HG02678 (cell line): ENCODE data around the gene KCNQ1.

Source experiments
- ATAC-seq: cut with Tn5 transposase; IDR thresholded peaks from one replicate; pipeline ENCODE4 v1.9.1; 2021; ENCODE audit warnings: mild to moderate bottlenecking, moderate library complexity; ENCODE audit not compliant: unreplicated experiment

The KCNQ1 gene

DNA sequence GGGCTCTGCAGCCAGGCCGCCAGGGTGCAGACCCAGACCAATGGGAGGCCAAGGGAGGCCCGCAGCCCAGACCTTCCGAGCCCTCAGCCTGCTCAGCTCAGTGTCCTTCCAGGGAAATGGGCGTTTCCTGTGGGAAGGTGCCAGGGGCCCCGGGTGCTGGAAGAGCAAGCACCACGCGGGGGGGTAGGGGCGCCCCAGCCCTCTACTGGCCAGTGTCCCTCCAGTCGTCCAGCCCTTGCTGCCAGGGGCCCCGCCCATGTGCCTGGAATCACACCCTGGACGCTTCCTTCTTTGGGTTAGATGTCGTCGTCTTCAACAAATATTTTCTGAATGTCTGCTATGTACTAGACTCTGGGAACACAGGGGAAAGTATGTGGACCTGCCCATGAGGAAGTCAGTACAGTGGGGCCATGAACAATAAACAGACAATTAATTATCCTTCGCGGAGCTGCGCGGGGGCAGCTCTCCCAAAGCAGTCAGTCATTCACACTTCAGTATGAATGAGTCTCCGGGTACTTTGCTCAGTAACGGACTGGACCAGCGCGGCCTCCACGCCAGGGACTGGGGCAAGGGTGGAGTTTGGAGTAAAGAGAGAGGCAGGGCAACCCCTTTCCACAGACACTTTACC, 380.6 kb downstream of the KCNQ1 start:
- ATAC-seq: no peak

DNA sequence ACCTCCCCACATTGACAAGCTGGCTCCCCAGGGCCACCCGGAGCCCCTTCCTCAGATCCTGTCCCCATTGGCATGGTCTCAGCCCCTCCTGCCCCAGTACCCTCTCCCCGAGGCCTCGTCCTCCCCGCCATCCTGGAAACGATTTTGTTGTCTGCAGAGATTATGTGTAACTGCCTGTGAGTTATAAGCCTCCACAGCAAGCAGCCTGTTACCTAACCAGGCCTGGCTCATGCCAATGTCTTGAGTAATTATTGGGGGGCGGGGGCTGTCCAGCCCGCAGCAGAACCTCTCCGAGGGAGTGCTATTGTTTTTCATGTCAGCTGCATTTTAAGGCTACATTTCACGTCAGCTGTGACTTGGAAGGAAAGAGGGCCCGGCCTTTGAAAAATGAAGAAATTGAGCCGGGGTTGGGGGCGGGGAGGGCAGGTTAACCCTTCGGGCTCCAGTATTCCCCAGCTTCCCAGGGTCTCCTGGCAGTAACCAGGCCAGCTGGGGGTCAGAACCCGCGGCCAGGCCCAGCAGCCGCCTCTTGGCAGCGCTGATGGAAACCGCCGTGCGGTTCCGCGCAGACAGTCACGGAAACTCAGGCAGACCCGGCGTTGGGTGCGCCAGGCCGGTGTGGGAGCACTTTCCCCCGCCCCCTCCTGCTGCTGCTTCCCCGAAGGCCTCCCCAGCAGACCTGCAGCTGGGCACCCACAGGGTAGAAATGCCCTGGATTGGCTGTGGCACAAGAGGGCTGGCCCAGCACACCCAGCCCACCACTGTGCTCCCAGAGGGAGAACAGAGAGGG, 381.3 kb downstream of the KCNQ1 start:
- no peak for ATAC-seq

DNA sequence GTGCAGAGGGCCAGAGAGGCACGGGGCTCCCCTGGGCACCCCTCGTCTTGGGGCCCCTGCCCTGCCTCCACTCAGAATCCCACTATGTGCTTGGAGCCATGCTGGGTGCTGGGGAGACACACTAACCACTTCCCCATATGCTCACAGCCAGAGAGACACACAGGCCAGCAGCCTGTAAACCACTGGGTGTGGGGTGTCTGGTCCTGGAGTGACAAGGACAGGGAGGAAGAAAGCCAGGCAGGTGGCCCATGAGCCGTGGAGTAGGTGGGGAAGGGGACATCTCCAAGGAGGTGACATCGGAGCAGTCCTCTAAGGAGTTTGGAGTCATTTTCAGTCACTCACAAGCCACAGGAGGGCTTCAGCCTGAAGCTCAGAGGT, 381.9 kb downstream of the KCNQ1 start:
- ATAC-seq: no peak

DNA sequence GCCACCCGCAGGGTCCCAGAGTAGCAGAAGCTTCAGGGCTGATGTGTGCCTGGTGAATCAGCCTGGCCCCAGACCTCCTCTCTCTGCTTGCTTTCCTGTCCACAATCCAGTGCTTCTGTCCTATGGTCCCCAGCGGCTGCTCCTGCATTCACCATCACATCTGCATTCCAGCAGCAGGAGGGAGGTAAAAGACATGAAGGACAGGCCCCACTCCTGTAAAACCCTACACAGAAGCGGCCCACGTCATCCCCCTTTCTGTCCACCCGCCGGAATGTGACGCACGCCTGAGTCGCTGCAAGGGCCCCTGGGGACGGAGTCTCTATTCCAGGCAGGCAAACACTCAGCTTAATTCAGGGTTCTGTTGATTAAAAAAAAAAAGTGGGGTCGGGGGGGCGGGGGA, 382.4 kb downstream of the KCNQ1 start:
- ATAC-seq: no peak

DNA sequence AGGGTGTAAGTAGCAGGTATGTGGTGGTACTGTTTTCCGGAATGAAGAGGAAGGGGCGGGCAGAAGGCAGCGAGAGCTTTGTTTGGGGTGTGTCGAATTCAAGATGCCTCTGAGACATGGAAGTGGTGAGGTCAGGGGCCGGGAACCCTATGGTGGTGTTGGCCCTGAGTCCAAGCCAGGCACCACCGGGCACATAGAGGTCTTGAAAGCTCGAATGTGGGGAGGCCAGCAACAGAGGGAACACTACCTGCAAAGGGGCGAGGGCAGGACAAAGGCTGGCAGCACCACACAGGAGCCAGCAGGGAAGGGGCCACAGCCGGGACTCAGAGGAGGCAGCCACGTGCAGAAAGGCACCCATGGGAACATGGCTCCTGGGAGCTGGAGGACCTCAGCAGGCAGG, 383.0 kb downstream of the KCNQ1 start:
- no peak for ATAC-seq

DNA sequence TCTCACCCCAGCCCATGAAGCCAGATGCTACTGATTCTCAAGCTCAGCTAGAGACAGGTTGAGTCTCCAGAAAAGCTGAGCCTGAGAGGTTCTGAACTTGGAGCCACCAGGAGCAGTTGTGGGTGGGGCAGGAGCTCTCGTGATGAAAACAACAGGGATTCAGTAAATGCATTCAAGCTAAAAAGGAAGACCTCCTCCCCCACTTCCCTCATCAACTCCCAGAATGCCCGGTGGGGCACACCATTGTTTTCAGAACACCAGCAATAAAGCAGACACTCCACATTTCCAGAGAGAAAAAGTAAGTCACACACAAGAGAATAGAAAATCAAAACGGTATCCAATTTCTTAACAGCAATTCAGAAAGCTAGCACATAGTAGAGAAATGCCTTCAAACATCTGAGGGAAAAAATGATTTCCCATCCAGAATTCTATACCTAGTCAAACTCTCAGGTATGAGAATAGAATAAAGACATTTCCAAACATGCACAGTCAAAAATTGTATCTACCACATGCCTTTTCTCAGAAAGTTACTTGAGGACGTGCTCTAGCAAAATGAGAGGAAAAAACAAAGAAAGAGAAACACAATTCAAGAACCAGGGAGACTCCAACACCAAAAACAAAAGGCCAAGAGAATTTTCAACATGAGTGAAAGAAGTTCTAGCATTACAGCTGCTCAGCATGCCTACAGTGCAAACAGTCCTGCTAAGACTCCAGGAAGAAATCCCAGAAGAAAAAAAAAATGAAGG, 383.9 kb downstream of the KCNQ1 start:
- ATAC-seq: no peak

DNA sequence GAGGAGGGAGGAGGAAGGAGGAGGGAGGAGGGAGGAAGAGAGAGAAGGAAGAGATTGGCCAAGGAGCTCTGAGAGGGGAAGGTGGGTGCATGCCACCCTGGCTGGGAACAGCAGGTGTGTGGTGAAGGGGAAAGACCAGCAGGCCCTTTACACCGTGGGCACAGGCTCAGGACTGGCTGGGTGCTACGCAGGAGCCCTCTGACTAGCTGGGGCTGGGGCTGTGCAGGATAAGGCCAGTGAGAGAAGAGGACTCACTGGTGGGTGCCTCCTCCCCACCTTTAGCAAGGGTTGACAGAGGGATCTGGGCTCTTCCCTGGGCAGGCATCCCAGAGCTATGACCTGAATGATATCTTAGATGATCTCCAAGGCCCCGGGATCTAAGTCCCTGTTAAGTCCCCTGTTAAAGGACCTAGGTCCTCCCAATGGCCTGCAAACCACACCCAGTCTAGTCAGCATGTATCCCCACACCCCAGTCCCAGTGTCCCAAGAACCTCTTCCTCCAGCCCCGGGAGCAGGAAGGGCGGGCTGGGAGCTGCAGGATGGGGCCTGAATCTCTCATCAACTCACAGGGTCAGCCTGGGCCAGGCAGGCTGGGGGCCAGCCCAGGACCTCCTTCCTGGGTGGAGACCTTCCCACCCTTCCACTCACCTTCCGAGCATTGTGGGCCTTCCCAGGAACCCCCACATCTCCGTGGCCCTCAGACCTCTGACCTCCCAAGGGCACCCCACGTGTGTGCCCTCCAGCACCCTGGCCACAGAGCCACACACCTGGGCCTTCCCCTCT, 385.4 kb downstream of the KCNQ1 start:
- no peak for ATAC-seq

DNA sequence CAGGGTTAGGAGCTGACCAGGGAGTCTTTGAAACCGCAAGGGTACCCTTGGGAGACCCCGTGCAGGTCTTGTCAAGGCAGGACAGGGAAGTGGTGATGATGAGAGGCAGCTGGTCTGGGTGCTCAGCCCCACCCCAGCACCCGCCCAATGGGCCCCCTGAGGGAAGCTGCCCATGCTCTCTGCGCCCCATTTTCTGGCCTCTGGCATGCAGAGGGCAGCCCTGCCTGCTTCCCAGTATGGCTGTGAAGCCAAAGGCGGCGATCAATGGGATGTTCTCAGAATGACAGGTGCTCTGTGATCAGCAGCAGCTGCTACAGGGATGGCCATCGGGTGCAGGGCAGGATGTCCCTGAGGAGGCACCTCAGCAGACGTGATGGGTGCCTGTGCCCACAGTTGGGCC, 386.1 kb downstream of the KCNQ1 start:
- ATAC-seq: no peak

DNA sequence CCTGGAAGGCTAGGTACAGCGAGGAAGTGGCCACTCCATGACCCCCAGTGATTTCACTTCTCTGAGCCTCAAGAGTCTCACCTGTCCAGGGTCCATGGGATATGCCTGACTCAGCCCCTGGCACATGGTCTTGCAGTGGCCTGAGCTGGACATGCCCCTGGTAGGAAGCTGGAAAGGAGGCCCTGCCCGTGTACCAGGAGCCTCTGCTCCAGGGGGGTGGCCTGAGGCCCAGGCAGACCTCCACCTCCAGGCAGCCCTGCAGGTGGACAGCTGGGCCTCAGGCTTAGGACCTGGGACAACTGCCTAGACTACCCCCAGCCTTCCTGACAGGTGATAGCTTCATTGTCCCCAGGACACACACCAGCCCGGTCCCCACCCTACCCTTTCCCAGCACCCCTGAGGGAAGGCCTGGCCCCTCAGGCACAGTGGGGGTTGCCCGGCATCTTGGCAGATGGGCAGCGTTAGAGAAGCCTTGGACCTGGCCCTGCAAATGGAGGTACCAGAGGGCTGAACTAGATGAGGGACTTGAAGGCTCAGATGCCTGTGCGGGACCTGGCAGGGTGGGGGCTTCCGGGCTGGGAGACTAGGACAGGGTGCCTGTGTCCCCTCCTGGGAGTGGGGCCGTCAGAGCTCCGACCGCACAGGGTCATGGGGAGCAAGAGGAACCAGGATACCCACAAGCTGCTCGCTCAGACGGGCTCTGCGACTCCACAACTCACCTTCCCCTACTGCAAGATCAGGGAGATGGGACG, 387.1 kb downstream of the KCNQ1 start:
- ATAC-seq: no peak

DNA sequence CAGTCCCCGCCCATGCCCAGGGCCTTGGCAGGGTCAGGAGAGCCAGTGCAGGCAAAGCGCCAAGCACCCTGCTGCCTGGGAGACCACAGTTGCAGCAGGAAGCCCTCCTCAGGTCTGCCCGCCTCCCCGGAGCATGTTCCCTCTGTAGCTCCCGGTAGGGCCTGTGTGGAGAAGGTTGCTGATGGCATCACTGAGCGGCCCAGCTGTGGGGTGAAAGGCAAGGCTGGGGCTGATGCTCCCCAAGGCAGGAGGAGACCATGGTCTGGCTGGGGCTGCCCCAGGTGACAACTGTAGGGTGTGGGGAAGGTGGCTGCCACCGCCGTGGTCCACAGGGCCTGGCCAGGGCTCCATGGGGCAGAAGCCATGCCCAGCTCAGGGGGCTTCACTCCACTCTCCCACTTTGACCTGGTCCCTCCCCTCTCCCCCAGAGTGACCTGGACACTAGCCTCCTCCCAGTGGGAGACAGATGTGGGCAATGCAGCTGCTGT, 387.8 kb downstream of the KCNQ1 start:
- ATAC-seq: no peak

DNA sequence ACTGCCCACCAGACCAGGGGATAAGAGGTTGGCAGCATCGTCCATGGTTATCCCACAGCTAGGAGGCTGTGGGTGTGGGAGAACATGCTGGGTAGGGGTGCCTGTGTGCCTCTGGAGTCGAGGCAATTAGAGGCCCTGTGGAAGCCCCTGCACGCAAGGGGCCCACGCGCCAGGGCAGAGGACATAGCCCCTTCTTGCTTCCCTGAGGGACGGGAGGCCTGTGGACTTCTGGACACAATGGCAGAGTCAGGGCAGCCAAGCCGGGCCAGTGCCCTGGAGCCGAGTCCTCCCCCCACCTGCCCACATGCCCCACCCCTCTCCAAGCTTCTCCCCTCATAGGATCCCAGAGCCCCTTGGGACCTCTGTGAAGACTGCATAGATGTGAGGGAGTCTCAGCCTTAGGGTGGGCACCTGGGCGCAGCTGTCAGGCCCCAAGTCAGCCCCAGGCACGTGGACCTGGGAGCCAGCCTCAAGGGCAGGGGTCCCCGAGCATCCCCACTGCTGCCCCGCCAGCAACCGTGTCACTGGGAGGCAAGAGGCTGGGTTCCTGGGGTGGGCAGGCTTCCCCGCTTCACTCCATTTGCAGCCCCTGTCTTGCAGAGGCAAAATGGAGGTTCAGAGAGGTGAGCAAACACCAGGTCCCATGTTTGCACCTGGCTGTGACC, 388.4 kb downstream of the KCNQ1 start:
- no peak for ATAC-seq

DNA sequence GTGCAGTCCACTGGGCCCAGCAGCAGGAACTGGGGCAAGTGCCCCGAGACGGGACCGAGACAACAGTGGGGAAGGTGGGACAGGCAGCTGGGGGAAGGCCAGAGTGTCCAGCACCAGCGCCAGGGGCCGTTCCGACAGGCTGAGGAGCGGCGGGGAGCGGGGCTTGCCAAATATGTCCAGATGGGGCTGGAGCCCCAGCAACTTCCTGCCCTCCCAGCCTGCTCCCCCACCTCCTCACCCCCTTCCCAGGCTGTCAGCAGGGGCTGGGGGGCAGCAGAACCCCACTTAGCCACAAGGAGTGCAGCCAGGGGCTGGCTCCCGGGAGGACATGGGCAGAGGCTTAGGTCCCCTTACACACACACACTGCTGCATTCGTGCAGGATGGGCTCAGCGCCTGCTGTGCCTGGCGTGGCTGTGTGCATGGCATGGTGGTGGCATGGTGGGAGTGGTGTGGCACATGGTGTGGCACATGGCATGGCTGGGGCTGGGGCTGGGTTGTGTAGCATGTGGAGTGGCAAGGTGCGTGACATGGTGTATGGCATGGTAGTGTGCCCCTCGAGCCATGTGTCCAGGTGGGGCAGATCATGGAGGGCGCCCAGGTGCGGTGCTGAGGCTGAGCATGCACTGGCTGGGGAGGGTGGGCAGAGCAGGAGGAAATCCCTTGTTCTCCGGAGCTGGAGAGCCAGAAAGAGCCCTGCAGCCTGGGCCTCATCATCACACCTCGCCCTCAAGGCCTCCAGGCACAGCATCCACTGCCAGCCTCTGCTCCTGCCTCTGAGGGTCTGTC, 389.1 kb downstream of the KCNQ1 start:
- no peak for ATAC-seq

DNA sequence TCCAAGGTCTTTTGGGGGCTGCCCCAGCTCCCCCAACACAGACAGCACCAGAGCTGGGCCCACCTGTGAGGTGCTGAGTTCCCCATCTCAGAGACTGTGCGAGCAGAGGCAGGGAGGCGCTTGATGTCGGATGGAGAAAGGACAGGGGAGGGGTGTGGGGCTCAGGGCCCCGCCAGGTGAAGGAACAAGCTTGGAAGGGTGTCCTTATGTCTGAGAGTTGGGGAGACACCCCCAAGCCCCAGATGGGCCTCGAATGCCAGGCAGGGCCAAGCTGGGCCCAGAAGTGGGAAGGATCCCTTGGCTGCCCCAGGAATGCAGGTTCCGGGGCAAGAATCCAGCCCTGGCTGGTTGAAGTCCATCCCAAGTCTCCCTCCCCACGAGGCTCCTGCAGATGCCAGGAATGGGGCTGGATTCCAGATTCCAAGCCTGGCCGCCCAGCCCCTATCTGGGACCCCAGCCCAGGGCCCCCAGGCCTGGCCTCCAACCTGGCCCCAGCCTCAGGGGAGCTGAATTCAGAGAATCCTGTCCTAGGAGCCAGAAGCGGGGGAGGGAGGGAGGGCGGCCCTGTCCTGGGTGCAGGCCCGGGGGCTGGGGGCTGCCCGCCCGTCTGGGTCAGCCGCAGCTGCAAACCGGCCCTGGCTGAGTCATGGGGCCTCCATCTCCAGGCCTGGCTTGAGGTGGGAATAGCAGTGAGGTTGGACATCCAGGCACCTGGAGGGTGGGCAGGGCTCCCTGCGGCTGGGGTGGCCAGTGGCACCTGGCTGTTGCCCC, 389.9 kb downstream of the KCNQ1 start:
- ATAC-seq: no peak

DNA sequence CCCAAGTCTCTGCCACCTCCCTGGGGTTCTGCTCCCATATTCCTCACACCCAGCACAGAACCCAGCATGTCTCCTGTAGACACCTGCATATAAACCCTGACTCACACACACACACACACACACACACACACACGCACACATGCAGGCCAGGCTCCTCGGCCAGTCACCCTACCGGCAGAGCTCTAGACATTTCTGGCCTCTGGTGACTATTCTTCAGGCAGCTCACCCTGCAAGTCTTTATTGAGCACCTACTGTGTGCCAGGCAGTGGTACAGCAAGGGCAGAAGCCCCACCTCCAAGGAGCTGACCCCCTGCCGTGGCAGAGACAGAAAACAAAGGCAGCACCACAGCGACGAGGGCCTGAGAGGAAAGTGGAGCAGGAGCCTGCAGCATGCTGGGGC, 390.5 kb downstream of the KCNQ1 start:
- ATAC-seq: no peak

DNA sequence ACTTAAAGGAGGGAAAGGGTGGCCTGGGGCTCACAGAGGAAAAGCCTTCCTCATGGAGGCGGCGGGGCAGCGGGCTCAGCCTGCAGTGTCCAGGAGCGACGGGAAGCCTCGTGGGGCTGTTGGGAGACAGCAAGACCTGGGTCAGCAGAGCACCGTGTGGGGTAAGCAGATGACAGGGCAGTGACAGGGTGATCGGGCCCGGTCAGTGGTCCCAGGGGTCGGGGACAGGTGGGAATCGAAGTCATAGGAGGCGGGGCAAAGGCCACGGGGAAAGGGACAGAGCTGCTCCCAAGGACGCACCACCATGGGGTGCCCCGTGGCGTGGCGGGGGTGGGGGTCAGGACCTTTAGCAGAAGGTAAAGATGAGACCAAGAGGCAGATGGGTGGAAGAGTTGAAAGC, 390.9 kb downstream of the KCNQ1 start:
- no peak for ATAC-seq

DNA sequence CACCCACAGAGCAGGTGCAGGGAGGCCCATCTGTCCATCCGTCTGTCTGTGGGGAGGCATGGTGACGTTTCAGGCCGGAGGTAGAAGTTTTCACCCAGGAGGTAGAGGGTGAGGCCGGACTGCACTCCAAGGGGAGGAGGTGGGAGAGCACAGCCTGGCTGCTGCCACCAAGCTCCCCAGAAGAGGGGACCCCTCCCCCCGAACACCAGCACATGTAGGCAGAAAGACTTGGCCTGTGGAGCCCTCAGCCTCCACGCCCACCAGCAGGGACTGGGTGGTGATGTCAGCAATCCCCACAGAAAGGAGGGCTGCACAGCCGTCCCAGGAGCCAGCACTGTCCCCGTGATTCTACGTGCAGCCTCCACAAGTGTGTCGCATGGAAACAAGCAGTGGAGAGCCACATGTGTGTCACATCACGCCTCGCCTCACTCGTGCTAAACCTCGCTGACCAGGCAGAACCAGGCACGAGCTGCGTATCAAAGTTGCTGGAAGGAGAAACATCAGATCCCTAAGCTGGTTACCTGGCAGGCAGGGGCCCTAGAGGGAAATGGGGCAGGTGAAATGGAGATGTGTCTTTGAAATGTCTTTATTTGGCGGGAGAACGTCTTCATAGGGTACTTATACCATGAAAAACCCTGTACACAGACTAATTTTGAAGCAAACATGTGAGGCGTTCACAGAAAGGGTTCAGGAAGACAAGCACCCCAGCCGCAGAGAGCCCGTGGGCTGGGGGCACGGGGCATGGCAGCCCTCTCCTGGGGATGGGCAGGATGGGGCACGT, 391.7 kb downstream of the KCNQ1 start:
- no peak for ATAC-seq

DNA sequence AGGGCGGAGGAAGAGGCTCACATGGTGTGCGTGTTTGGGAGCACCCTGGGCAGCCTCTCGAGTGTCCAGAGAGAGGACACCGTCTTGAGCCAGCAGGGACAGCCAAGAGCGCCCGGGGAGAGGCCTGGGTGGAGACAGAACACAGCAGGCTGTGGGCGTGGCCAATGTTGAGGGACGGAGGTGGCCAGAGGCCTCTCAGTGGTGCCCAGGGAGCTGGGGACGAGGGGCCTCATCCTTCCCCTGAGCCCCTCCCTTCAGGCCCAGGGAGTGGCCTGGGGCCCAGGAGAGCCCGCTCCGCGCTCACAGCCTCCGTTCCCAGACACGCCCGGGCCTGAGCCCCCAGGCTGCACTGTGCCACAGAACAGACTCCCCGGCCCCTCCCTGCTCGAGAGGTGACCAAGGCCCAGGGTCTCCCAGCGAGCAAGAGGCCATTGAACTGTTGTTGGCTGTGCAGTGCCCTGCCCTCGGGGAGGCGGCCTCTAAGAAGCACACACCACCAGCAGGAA, 392.3 kb downstream of the KCNQ1 start:
- no peak for ATAC-seq
